ENCODE measurements around the gene ZGPAT. TPM values are rescaled to one million over a fixed set of nuclear protein-coding genes. Genes with fewer than 3 reads are reported as not detected.

Gene ZGPAT
- total RNA-seq, 2 experiments from 2014 or later = 15.3 to 21.9 TPM

DNA sequence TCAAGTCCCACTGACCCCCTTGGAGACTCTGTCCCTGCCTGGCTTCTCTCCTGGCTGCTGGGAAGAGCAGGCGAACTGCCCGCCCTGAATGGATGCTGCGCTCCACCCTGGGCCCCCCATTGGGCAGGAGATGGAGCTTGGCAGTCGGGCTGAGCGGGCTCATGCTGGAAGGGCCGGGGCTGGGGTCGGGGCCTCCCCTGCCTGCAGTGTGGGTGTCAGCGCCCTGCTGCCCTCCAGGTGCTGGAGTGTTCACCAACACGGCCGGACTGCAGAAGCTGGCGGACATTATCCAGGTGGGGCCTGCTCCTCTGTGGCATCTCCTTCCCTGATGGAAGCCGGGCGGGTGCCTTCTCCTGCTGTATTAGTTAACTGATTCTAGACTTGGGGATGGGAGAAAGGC, 27.4 kb upstream of the ZGPAT start:
- ChIA-PET POLR2A (no interaction called here), CTCF (interaction anchor here (0.6 kb wide), 1 partner anchor 437 kb away, joined by 3 read pairs; no protein-coding TSS in a partner anchor)
- H3K36me3 Mint-ChIP-seq (ENCODE audit: low read depth) = peaks cover 23% of the 10 kb centered on the region
- H3K4me3 Mint-ChIP-seq = no peak overlapping the region
- ATAC-seq (no peak), DNase-seq (no peak)
- H3K27me3 Mint-ChIP-seq = no peaks in the 10 kb centered on the region
- intact Hi-C loops (cut with DNase I, micrococcal nuclease) = no loop called here
- H3K27ac Mint-ChIP-seq = no peak overlapping the region
- H3K4me1 Mint-ChIP-seq = peaks cover 6% of the 10 kb centered on the region
- H3K9me3 Mint-ChIP-seq (ENCODE audit: low read depth) = no peaks in the 10 kb centered on the region

DNA sequence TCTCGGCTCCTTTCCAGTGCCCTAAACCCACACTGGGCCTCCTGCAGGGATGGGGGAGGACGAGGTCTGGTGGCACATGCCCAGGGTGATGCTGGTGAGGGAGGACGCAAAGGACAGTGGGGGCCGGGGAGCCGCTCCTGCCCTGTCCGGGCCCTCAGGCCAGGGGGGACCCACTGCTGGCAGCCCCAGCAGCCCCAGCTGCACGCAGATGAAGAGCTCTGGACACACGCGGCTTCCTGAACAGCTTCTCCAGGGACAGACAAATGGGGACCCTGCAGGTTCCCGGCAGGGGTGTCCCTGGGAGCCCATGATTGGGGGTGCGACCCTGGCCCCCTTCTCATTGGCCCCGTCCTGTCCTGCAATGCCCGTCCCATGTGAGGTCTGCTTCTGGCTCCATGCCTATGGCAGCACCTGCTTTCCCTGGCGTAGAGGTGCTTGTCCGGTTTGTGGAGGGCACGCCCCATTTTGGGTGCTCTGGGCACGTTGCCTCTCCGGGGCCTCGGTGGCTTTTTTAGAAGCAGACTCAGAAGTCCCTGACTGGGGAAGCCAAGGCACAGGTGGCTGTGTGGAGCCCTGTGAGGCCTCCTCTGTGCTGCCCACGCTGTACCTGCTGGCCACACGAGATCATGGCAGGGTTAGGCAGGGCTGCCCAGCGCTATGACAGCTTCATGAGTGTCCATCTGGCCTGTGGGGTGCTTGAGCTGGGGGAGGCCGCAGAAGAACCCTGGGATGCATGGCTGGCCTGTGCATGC, 26.8 kb upstream of the ZGPAT start:
- ChIA-PET POLR2A (no interaction called here), CTCF (interaction anchor here (0.6 kb wide), 1 partner anchor 436 kb away, joined by 3 read pairs; no protein-coding TSS in a partner anchor)
- H3K36me3 Mint-ChIP-seq (ENCODE audit: low read depth) = peaks cover 18% of the 10 kb centered on the region
- H3K27me3 Mint-ChIP-seq = no peaks in the 10 kb centered on the region
- H3K9me3 Mint-ChIP-seq (ENCODE audit: low read depth) = no peaks in the 10 kb centered on the region
- no peak for DNase-seq
- intact Hi-C loops (cut with DNase I, micrococcal nuclease) = no loop called here
- peaks cover 6% of the 10 kb centered on the region for H3K4me1 Mint-ChIP-seq
- no peak for ATAC-seq
- H3K27ac Mint-ChIP-seq = no peak overlapping the region
- no peak overlapping the region for H3K4me3 Mint-ChIP-seq

DNA sequence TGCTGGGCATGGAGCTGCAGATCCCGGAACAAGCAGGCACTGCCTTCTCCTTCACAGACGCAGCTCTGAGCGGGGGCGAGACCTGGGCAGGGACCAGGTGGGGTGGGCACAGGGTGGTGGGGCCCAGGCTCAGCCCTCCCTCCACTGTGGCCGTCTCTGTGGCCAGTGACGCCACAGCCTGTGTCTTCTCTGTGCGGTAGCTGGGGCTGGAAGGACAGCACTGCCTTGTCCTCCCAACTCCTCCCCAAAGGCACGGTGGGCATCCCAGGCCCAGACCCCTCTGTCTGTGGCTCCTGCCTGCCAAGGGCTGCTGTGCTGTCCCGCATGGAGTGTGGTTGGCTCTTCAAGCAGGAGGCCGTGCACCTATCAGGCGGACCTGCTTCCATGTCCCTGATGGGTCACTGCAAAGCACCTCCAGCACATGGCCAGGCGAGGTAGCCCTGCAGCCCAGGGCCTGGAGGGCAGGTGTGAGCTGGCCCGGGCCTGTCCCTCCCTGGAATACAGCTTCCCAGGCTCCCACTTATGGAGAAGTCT, 26.2 kb upstream of the ZGPAT start:
- intact Hi-C loops (cut with DNase I, micrococcal nuclease) = no loop called here
- ChIA-PET POLR2A (no interaction called here), CTCF (no interaction called here)
- Mint-ChIP-seq H3K36me3 (ENCODE audit: low read depth) (peaks cover 14% of the 10 kb centered on the region), H3K4me1 (peaks cover 12% of the 10 kb centered on the region), H3K27me3 (no peaks in the 10 kb centered on the region), H3K9me3 (ENCODE audit: low read depth) (no peaks in the 10 kb centered on the region), H3K27ac (no peak overlapping the region), H3K4me3 (no peak overlapping the region)
- no peak for ATAC-seq
- DNase-seq = no peak

DNA sequence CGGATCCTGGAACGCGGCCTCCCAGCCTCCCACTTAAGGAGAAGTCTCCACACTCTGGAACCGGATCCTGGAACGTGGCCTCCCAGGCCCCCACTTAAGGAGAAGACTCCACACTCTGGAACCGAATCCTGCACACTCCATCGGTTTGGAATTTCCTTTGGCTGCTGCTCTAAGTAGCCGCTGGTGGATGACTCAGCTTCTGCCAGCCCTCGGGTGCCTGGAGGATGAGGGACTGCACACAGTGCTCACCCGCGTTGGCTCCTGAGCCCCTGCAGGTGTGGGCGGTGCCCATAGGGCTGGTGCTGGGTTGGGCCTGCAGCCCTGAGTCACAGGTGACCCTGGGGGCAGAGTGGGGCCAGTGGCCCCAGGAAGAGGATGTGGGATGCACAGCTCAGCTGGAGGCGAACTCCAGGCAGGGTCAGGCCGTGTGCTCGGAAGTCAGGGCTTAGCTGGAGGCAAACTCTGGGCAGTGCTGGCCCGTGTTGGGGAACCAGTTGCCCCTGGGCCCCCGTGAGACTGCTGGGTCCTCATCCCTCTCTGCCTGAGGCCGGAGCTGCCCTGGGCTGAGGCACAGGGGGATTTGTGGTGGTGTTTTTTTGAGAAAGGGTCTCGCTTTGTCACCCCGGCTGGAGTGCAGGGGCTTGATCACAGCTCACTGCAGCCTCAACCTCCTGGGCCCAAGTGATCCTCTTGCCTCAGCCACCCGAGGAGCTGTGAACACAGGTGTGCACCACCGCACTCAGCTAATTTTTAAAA, 25.3 kb upstream of the ZGPAT start:
- Mint-ChIP-seq H3K4me3 (no peak overlapping the region), H3K27ac (no peak overlapping the region), H3K36me3 (ENCODE audit: low read depth) (peaks cover 10% of the 10 kb centered on the region), H3K27me3 (no peaks in the 10 kb centered on the region), H3K4me1 (peaks cover 19% of the 10 kb centered on the region), H3K9me3 (ENCODE audit: low read depth) (no peaks in the 10 kb centered on the region)
- DNase-seq (peak; percentile 34), ATAC-seq (peak; percentile 40)
- CTCF ChIA-PET = interaction anchor here (0.6 kb wide), 2 partner anchors 112 to 139 kb away, joined by 3 read pairs; no protein-coding TSS in a partner anchor
- POLR2A ChIA-PET = no interaction called here
- intact Hi-C loops (cut with DNase I, micrococcal nuclease) = no loop called here

DNA sequence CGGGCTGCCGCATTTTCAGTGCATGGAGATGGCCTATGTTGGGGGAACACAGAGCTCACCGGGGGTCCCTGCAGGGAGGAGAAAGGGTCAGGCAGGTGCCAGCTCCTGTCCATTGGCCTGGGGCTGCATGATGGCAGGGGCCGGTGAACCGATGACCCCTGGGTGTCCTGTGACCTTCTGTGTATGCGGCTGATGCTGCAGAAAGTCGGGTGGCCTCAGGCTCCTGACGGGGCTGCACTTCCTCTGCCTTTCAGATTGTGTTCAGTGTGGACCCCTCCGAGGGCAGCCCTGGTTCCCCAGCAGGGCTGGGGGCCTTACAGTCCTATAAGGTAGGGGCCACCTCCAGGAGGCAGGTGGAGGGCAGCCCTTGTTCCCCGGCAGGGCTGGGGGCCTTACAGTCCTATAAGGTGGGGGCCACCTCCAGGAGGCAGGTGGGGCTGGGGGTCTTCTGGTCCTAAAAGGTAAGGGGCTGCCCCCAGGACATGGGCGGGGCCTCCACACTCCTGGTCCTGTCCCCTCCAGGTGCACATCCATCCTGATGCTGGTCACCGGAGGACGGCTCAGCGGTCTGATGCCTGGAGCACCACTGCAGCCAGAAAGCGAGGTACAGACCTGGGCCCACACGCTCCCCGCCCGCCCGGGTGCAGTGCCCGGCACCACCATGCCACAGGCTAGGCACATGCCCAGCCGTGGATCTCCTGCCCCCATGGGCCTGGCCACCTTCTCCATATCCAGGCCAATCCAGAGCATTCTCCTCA, 22.4 kb upstream of the ZGPAT start:
- no peak overlapping the region for H3K4me3 Mint-ChIP-seq
- peaks cover 19% of the 10 kb centered on the region for H3K4me1 Mint-ChIP-seq
- no peaks in the 10 kb centered on the region for H3K27me3 Mint-ChIP-seq
- intact Hi-C loops (cut with DNase I, micrococcal nuclease) = no loop called here
- H3K9me3 Mint-ChIP-seq (ENCODE audit: low read depth) = no peaks in the 10 kb centered on the region
- ATAC-seq (no peak), DNase-seq (no peak)
- ChIA-PET POLR2A (no interaction called here), CTCF (interaction anchor here (0.7 kb wide), 1 partner anchor 45 kb away, joined by 3 read pairs; no protein-coding TSS in a partner anchor)
- H3K27ac Mint-ChIP-seq = peak overlapping the region; percentile 47
- H3K36me3 Mint-ChIP-seq (ENCODE audit: low read depth) = peaks cover 5% of the 10 kb centered on the region

DNA sequence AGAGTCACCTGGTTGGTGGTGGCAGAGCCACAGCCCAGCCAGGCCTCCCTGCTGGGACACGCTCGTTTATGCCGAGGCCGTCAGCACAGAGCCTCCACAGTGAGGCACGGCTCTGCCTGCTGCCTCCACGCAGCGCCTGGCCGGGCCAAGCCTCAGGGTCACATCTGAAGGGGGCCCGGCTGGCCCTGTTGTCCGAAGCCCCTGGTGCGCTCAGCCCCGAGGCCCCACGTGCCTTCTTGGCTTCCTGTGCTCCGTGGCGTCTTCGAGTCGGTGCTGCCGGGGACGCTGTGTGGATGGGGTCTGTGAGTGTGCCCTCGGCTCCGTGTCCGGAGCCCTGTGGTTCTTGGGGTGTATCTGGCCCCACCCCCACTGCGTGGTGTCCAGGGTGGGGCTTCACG, 21.7 kb upstream of the ZGPAT start:
- CTCF ChIA-PET = interaction anchor here (1.1 kb wide), 1 partner anchor 22 kb away, joined by 3 read pairs; the partner anchor contains the start of genes ARFRP1 and ZGPAT
- ATAC-seq = no peak
- intact Hi-C loops (cut with DNase I, micrococcal nuclease) = no loop called here
- no peak for DNase-seq
- H3K9me3 Mint-ChIP-seq (ENCODE audit: low read depth) = no peaks in the 10 kb centered on the region
- H3K4me1 Mint-ChIP-seq = peaks cover 19% of the 10 kb centered on the region
- no peak overlapping the region for H3K4me3 Mint-ChIP-seq
- H3K27ac Mint-ChIP-seq = peak overlapping the region; percentile 74
- POLR2A ChIA-PET = no interaction called here
- peaks cover 5% of the 10 kb centered on the region for H3K36me3 Mint-ChIP-seq (ENCODE audit: low read depth)
- H3K27me3 Mint-ChIP-seq = no peaks in the 10 kb centered on the region

DNA sequence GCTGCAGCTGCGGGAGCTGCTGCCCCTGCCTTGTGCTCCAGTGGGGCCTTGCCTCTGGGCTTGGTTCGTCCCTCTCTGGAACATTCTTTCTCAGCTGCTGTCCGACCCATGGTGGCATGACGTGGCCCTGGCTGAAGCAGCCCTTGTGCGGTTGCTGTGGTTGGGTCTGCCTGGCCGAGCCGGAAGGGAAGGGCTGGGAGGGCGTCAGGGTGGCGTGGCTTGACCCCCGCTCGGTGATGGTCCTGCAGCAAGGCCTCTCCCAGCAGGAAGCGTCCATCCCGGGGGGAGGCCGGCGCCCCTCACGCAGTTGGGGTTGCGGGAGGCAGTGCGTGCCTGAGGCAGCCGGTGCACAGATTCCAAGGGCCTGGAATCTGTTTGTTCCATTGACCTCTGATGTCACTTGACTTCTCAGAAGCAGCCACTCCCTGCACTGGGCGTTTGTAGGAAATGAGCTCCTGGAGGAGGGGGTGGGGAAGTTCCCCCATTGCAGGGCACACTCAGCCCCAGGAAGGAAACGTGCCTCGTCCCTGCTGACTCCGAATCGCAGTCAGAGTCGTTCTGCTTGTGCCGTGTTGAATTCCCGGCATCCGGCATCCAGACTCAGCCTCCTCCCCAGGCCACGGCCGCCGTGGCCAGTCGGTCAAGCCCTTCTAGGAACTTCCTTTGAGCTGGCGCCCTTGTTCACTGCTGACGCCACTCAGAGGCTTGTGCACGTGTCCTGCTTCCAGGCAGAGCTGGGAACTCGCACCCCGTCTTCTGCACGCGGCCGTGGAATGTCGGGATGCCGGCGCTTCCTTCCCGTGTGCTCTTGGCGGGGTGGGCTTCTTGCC, 21.1 kb upstream of the ZGPAT start:
- CTCF ChIA-PET = interaction anchor here (1.1 kb wide), 1 partner anchor 21 kb away, joined by 3 read pairs; the partner anchor contains the start of genes ARFRP1 and ZGPAT
- Mint-ChIP-seq H3K27ac (peak overlapping the region; percentile 74), H3K27me3 (no peaks in the 10 kb centered on the region), H3K36me3 (ENCODE audit: low read depth) (peaks cover 9% of the 10 kb centered on the region), H3K4me1 (peaks cover 19% of the 10 kb centered on the region), H3K4me3 (no peak overlapping the region), H3K9me3 (ENCODE audit: low read depth) (no peaks in the 10 kb centered on the region)
- POLR2A ChIA-PET = interaction anchor here (0.6 kb wide), 1 partner anchor 10 kb away, joined by 3 read pairs; no protein-coding TSS in a partner anchor
- DNase-seq (peak; percentile 82), ATAC-seq (peak; percentile 87)
- intact Hi-C loops (cut with DNase I, micrococcal nuclease) = no loop called here

DNA sequence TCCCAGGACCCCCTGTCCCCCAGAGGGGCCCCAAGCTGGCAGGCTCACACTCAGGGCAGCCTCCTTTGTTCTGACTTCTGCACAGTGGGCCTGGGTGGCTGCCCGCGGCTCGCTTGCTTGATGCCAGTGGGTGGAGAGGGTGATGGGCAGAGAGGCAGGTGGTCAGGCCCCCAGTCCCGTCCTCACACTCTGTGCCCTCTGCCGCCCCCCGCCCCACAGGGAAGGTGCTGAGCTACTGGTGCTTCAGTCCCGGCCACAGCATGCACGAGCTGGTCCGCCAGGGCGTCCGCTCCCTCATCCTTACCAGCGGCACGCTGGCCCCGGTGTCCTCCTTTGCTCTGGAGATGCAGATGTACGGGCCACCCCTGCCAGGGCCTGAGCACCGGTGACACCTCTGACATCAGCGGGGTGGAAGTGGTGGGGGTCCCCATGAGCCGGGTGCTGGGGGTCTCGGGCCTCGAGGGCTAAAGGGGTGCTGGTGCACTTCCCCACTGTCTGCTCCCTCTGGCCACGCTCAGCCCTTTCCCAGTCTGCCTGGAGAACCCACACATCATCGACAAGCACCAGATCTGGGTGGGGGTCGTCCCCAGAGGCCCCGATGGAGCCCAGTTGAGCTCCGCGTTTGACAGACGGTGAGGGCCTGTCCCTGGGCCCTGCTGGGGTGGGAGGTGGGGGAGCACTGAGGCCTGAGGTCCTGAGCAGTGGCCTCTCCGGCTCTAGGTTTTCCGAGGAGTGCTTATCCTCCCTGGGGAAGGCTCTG, 20.2 kb upstream of the ZGPAT start:
- CTCF ChIA-PET = interaction anchor here (1.1 kb wide), 1 partner anchor 20 kb away, joined by 3 read pairs; the partner anchor contains the start of genes ARFRP1 and ZGPAT
- H3K4me1 Mint-ChIP-seq = peaks cover 17% of the 10 kb centered on the region
- peaks cover 11% of the 10 kb centered on the region for H3K36me3 Mint-ChIP-seq (ENCODE audit: low read depth)
- POLR2A ChIA-PET = interaction anchor here (0.6 kb wide), 1 partner anchor 10 kb away, joined by 3 read pairs; no protein-coding TSS in a partner anchor
- H3K9me3 Mint-ChIP-seq (ENCODE audit: low read depth) = no peaks in the 10 kb centered on the region
- DNase-seq (peak; percentile 9), ATAC-seq (no peak)
- intact Hi-C loops (cut with DNase I, micrococcal nuclease) = no loop called here
- H3K27ac Mint-ChIP-seq = no peak overlapping the region
- no peak overlapping the region for H3K4me3 Mint-ChIP-seq
- no peaks in the 10 kb centered on the region for H3K27me3 Mint-ChIP-seq

DNA sequence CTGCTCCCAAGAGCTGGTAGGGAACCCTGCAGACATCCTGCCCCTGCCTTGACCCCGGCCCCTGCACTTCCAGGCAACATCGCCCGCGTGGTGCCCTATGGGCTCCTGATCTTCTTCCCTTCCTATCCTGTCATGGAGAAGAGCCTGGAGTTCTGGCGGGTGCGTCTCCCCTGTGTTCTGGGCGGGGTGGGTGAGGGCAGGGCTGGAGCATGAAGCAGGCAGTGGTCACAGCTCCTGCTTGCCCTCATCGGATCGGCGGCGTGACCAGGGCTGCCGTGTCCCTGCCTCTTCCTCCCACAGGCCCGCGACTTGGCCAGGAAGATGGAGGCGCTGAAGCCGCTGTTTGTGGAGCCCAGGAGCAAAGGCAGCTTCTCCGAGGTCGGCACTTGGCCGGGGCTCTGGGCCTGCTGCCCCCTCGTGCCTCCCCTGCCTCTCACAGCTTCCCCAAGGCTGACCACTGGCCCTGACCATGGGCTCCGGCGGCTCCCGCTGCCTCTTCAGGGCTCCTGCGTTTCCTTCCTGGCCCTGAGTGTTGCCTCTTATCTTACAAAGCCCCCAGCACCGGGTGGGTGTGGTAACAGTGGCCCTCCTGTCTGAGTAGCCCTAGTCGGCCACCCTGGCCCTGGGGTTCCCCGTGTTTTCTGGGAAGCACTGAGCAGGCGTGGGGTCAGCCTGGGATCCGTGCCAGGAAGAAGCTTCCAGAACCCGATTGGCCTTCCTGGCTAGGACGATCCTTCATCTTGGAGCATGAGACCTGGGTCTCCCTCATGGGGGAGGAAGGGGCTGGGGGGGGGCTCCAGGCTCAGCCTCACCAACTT, 19.4 kb upstream of the ZGPAT start:
- DNase-seq (peak; percentile 6), ATAC-seq (no peak)
- Mint-ChIP-seq H3K27ac (no peak overlapping the region), H3K36me3 (ENCODE audit: low read depth) (peaks cover 12% of the 10 kb centered on the region), H3K4me3 (no peak overlapping the region), H3K4me1 (peaks cover 16% of the 10 kb centered on the region), H3K27me3 (no peaks in the 10 kb centered on the region), H3K9me3 (ENCODE audit: low read depth) (no peaks in the 10 kb centered on the region)
- POLR2A ChIA-PET = interaction anchor here (0.6 kb wide), 1 partner anchor 192 kb away, joined by 3 read pairs; no protein-coding TSS in a partner anchor
- intact Hi-C loops (cut with DNase I, micrococcal nuclease) = no loop called here
- CTCF ChIA-PET = no interaction called here
